Measurements from ENCODE around the gene MAD1L1.

GRCh38 chr7:2114926-2115759 lies 117.6 kb downstream of the MAD1L1 start:
- TF ChIP-seq CTCF (IDR thresholded peaks at IDR 0.05; ENCODE audit: low read depth, low read length, poor library complexity, severe bottlenecking): no peak
- TF ChIP-seq EZH2phosphoT487 (IDR thresholded peaks at IDR 0.05; ENCODE audit: borderline replicate concordance, low read length): no peak
